DMS153 treated with DMSO at 0.1 percent for 48 hours (cell line): ENCODE results near the gene FAM50A.
A peak's percentile ranks its signal among the peaks of the same experiment; 100 is the strongest.
"Not testable (repeated sequence)": the region's sequence is repeated elsewhere in the genome, so short reads cannot be mapped to it uniquely, and the experiment has no call there.

ENCODE experiments used
- DNase-seq: peaks from one replicate; lab custom pipeline; 2025; ENCODE audit not compliant: unreplicated experiment; lab: John Stamatoyannopoulos, UW

Gene FAM50A

DNA sequence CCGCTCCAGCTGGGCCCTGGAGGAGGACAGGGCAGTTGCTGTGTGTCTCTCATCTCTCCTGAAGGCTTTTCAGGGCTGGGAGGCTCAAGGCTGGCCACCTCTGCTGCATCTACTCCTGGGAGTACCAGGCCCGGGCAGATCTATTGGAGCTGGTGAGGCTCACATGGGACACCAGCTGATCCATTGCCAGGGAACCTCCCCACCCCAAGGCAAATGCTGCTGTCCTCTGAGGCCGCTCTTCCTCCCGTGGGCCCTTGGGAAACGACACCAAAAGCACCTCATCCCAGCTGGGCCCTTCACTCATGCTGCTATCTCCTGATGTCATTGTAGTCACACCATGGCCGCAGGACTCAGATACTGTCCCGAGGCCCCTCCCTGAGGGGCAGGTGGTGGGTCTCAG, 38.8 kb downstream of the FAM50A start:
- DNase-seq: no peak

DNA sequence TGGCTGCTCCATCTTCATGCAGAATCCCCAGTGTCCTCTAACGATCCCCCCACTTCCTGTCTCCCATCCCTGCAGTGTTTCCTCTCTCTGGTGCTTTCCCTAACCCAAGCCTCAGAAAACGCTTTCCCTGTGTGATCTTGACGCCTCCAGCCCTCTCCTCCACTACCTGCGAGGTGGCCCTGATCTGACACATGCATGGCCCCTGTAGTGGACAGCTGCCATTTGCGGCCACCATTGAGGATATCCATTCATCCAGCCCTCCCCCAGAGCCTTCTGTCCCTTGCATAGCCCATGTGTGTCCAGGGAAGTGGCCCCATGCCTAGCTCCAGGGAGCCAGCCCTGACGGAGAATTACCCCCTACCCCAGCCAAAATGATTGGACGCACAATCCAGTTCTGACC, 39.4 kb downstream of the FAM50A start:
- no peak for DNase-seq

DNA sequence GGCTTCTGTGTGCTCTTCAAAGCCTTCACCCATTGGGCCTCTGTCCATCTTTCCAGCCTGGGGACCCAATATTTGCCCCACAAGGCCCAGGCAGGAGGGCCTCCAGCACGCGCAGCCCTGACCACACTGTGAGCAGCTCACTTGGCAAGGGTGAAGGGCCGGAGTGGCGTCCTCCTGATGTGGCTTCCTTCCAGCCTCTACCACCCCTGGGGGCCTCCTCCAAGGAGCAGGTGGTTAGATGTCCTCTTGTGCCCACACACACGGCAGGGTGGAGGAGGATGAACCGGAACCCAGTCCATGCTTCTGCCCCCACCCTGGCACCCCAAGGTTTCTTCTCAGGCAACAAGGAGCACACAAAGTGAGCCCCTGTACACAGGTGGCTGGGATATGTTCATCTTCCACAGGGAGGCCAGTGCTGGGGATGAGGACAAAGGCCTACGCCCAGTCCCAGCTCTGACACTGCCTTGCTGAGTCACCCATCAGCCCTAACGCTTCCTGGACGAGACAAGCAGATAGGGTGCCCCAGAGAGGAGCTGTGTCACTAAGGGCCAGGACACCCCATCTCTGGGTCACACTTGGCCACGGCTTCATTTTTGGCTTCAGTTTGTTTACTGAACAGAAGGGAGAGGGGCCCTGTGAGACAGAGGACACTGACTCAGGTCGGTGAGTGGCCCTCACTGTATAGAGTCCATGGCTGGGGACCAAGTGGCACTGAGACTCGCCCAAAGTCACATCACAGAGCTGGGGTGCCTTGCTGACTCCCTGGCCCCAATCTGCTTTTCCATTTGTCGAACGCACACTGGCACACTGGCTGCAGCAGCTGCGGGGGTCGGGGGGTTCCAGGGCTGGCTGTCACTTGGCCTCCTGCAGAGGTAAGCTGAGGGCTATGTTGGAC, 40.6 kb downstream of the FAM50A start:
- no peak for DNase-seq

DNA sequence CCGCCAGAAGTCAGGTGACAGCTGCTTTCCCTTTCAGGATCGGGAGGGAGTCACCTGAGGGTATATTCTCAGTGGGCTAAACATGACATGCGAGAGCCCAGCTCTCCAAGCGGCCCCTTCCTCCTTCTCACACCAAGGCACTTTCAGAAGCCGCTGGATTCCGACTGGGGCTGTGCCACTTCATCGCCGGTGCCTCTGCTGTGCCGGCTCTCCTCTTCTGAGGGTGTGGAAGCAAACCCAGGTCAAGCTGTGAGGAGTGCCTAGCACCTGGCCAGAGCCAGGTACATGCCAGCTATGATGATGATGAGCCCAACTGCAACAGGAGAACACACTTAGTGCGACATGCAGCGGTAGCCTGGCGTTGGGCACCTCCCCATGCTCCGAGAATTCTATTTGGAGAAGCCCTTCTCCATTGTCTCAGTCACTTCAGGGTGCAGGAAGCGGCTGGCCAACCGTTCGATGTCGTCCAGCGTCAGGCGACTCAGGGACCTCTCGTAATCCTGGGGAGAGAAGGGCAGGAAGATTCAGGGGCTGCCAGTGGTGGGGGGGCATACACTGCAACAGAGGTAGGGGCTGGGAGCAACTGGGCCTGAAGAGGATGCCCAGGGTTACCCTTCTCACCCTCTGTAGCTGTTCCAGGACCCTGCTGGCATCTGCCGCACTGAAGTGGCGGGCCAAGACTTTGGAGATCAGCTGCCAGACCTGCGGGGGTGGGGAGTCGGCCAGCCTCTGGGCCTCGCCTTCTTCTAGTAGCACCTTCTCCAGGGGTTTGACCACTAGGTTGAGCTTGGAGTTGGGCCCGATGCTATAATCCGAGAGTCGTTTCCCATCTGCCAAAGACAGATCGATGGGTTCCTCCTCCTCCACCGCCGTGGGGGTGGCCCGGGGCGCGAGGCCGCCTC, 41.5 kb downstream of the FAM50A start:
- no peak for DNase-seq

DNA sequence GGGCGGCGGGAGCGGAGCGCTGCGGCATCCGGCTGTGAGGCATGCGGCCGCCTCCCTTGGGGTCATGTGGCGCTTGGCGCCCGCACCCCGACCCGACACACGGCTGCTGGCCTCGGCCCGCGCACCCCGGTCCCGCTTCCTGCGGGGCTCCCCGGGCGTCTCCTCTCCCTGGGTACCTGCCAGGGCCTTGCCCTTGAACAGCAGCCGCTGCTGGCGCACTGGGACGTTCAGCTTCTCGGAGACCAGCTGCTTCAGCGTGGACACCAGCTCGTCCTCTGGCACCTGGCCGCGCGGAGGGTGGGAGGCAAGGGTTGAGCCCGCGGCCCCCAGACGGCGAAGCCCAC, 42.1 kb downstream of the FAM50A start:
- no peak for DNase-seq

DNA sequence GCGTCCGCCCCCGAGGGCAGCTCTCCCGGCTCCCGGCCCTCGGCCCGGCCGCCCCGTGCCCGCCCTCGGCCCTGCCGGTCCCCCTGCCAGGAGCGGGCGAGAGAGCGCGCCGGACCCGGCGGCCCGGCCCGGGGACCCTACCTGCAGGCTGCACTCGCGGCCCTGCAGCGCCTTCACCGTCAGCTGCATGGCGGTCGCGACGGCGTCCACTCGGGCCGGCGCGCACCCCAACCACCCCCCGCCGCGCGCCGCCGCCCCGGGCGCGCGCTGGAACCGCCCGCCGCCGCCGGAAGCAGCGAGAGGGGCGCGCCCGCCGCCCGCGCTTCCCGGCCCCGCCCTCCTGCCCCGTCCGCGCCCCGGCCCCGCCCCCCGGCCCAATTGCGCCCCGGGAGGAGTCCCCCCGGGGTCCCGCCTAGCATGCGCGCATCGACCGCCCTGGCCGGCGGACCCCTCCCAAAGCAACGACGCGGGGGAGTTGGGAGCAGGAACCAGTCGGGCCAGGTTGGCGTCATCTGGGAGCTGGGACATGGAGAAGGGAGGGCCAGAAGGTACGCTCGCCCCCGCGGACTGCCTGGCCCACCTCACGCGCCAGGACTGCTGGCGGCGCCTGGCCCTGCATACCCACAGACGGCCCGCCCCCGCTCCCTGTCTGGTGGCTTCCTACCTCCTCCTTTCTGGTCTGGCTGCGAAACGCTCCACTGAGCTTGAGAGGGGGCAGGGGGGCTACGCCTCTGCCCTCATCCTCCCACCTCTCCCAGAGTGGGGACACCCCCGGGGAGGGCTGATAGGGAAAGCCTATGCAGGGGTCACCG, 42.7 kb downstream of the FAM50A start, which contains the start of gene UBL4A:
UBL4A (minus strand) TSS at position 220 of the 812 bp plus-strand sequence; CDS start at position 189, 31 bp downstream.
- DNase-seq: no peak

DNA sequence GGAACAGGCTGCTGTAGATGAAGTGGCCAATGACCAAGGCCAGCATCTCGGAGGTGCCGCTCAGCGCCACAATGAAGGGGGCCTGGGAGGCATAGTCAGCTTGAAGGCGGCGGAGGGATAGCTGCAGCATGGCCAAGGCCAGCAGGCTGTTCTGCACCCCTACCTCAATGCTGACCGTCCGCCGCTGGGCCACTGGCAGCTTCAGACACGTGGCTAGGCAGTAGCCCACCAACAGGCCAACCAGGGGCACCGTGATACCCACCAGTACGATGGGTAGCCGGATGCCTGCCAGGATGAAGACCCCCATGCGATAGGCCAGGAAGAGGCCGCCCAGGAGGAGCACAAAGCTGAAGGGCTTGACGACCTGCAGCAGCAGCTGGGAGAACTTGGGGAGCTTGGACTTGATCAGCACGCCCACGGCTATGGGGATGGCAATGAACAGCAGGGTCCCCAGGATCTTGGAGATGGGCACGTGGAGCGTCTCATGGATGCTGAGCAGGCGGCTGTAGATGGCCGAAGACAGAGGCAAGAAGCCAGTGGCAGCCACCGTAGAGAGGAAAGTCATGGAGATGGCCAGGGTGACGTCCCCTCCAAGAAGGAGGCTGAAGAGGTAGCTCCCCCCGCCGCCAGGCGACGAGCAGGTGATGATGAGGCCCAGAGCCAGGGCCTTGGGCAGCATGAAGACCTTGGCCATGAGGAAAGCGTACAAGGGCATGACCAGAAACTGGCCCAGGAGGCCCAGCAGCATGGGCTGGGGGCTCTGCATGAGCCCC, 43.8 kb downstream of the FAM50A start:
- DNase-seq: no peak

DNA sequence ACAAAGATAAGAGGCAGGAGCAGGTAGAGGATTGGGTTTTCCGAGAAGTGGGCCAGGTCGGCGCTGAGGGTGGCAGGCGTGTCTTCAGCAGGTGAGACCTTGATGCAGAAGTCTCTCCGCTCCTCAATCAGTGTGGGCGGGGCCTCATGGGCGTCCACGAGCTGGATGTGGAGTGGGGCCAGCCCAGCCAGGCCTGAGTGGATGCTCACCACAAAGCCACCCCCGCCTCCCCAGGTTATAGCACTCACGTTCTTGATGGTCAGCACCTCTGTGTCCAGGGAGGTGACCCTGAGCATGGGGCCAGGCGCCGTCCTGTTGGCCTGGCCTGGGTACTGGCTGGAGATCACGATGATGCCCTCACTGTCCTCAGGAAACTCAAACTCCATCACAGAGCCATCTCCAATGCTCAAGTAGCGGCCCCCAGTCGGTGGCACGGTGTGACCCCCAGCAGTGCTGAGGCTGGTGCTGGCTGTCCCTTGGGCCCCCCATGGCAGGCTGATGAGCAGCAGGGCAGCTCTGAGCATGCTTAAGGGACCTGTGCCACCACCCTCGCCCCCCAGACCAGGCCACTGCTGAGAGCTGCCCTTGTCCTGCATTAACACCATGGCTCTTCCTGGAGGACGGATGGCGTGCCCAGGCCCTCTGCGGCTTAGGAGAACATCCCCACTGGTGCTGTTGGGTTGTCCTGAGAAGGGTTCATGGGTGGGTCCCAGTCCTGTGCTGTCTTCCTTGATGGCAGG, 44.6 kb downstream of the FAM50A start:
- DNase-seq: no peak

DNA sequence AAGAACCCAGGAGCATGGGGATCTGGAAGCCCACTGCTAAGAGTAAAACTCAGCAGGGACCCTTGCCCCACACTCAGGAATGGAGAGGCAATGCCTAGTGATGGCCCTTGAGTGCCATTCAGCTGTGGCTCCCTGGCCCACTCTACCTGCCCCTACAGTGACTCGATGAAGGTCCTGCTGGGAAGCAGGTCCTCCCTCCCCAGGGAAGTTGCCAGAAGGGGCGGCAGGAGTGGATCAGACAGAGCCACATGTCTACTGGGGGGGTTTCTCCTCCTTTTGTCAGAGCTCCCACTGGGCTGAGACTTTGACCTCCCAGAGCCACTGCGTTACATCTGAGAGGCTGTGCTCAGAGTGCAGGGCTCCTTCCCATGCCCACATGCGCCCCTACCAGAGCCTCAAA, 45.2 kb downstream of the FAM50A start:
- no peak for DNase-seq

DNA sequence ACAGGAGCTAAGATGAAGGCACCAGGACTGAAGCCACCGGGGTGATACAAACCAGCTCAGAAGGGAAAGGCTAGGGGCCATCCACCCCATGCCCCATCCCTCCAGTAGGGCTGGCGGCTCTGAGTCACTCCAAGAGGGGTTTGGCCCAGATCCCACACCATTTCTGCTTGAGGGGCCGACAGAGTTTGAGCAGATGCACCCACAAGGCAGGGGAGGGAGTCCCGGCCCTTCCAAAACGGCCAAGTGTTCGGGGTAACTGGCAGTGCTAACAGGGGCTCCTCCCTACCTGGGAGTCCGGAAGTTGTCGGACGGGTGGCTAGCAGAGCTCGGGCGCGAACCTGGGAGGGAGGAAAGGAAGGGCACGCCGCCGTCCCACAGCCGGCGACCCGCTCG, 46.1 kb downstream of the FAM50A start:
- DNase-seq: no peak

DNA sequence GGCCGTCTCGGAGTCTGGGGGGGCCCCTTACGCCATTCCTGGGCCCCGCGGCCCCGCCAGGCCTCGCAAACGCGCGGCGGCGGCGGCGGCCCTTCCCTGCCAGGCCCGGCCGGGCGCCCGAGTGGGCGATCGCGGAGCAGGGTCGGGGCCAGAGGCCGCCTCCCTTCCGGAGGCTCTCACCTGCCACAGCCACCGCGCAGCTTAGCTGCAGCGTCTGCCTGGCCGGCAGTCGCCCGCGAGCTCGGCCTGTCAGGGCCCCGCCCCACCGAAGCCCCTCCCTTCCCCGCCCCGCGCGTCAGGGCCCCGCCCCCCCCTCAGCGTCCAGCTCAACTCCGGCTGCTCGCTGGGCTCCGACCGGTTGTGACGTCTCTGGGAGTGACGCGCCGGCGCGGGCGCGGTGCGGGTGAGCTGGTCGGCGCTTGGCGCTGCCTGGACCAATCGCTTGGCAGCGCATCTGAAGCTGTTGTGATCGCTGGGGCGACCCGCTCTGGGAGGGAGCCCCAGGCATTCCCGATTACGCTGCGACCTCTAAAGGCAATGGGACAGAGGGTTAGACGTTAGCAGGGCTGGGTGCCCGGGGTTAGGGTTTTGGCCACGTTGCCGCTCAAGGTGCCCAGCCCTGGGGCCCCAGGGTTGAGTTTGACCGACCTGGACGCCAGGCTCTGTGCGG, 46.6 kb downstream of the FAM50A start, which contains the start of gene SLC10A3:
SLC10A3 (minus strand) TSS at position 216 of the 670 bp plus-strand sequence. CDS start 1,689 bp downstream, outside the sequence.
- DNase-seq: peak; percentile 74

DNA sequence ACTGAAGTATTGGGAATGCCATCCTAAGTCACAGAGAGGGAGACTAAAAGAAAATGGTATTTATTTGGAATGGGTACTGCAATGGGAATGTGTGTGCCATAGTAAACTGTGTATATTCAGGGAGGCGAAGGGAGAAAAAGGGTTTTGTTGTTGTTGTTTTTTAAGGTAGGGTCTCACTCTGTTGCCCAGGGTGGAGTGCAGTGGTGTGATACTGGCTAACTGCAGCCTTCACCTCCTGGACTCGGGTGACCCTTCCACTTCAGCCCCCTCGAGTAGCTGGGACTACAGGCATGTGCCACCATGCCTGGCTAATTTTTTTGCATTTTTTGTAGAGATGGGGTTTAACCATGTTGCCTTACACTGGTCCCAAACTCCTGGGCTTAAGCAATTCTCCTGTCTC, 50.8 kb downstream of the FAM50A start:
- DNase-seq: no peak

DNA sequence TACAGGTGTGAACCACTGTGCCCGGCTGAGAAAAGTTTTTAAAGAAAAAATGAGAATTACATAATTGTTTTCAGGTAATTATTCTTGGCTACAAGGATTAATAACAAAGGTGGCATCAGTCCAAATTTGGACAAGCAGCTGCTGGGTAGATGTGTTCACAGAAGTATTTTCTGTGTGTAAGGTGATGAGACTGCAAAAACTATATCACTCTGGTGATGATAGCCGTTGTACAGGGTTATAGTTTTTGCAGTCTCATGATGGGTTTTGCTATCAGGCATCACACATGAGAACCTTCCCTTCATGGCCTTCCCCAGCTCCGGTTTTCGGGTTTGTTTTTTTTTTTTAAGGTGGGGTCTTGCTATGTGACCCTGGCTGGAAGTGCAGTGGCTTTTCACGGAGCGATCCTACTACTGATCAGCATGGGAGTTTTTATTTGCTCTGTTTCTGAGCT, 51.6 kb downstream of the FAM50A start:
- DNase-seq: no peak

DNA sequence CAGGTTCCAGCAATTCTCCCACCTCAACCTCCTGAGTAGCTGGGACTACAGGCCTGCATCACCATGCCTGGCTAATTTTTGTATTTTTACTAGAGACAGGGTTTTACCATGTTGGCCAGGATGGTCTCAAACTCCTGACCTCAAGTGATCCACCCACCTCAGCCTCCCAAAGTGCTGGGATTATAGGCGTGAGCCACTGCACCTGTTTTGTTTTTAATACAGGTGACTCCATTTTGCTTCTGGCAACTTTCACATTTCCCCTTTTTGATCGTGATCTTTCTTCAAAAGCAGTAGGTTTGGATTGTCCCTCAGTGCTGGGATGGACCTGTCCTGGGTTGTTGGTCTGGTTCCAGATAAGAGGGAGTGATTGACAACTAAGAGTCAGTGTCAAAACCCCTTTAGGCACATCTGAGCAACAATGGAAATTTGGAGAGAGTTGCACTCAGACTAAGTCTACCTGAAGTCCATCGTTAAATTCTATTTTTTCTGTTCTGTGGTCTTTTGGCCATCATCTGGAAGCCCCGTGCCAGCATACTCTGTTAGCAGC, 52.7 kb downstream of the FAM50A start:
- DNase-seq: not testable (repeated sequence)
